GM21528 (cell line): ENCODE results near the gene BBX.
"Not testable (repeated sequence)": the region's sequence is repeated elsewhere in the genome, so short reads cannot be mapped to it uniquely, and the experiment has no call there.

ENCODE experiments used
- ATAC-seq: cut with Tn5 transposase; IDR thresholded peaks from one replicate; pipeline ENCODE4 v1.9.1; 2021; ENCODE audit warnings: mild to moderate bottlenecking, moderate library complexity; ENCODE audit not compliant: unreplicated experiment, low FRiP score

Gene BBX

GRCh38 chr3:107825556-107825955 is 302.8 kb downstream of the BBX start:
- no peak for ATAC-seq

- no peak for ATAC-seq
These were observed 304.0 kb downstream of the BBX start for GRCh38 chr3:107826727-107827126.

- ATAC-seq: no peak
These were observed 306.4 kb downstream of the BBX start for GRCh38 chr3:107829185-107829584.

- ATAC-seq: no peak
These were observed 308.8 kb downstream of the BBX start for GRCh38 chr3:107831590-107831989.

GRCh38 chr3:107833043-107833442 is 310.3 kb downstream of the BBX start:
- no peak for ATAC-seq

- no peak for ATAC-seq
These were observed 311.1 kb downstream of the BBX start for GRCh38 chr3:107833722-107834416.

- not testable (repeated sequence) for ATAC-seq
These were observed 312.2 kb downstream of the BBX start for GRCh38 chr3:107835001-107835400.

- ATAC-seq: no peak
These were observed 315.3 kb downstream of the BBX start for GRCh38 chr3:107837895-107838612.

- no peak for ATAC-seq
These were observed 319.1 kb downstream of the BBX start for GRCh38 chr3:107841831-107842230.

GRCh38 chr3:107842940-107843339 is 320.2 kb downstream of the BBX start:
- no peak for ATAC-seq

GRCh38 chr3:107845380-107846278 is 322.9 kb downstream of the BBX start:
- ATAC-seq: no peak

- ATAC-seq: no peak
These were observed 323.6 kb downstream of the BBX start for GRCh38 chr3:107846279-107846852.

GRCh38 chr3:107847791-107848190 is 325.0 kb downstream of the BBX start:
- ATAC-seq: no peak

GRCh38 chr3:107848351-107848915 is 325.7 kb downstream of the BBX start:
- no peak for ATAC-seq

- ATAC-seq: no peak
These were observed 327.9 kb downstream of the BBX start for GRCh38 chr3:107850681-107851080.

GRCh38 chr3:107853821-107854220 is 331.1 kb downstream of the BBX start:
- no peak for ATAC-seq

- ATAC-seq: no peak
These were observed 332.0 kb downstream of the BBX start for GRCh38 chr3:107854733-107855132.

- ATAC-seq: no peak
These were observed 332.9 kb downstream of the BBX start for GRCh38 chr3:107855710-107856109.

GRCh38 chr3:107857854-107858253 is 335.1 kb downstream of the BBX start:
- ATAC-seq: no peak

- no peak for ATAC-seq
These were observed 336.1 kb downstream of the BBX start for GRCh38 chr3:107858876-107859275.
